ENCODE measurements around the gene UNG. TPM values are rescaled to one million over a fixed set of nuclear protein-coding genes. Genes with fewer than 3 reads are reported as not detected.

The UNG gene
- total and polyA plus RNA-seq, 5 donors from 2014 or later: 8.9 to 42.2 (median 33.0) TPM

- no peaks in the 10 kb centered on the region for H3K27me3 ChIP-seq (ENCODE audit: control insufficient read depth, insufficient read depth, low read length)
- H3K4me3 ChIP-seq (ENCODE audit: low read depth, low read length): no peak overlapping the region
- Mint-ChIP-seq H3K4me3 (peak overlapping the region in 1 of 4 donors; percentile 51), H3K27ac (peak overlapping the region in 1 of 3 donors; percentile 62), H3K36me3 (peaks cover 4% of the 10 kb centered on the region), H3K4me1 (peaks cover 5 to 32% (median 21%) of the 10 kb centered on the region in 4 donors), H3K27me3 (no peaks in the 10 kb centered on the region), H3K9me3 (no peaks in the 10 kb centered on the region)
- H3K27ac ChIP-seq (ENCODE audit: insufficient read depth, low read length, poor library complexity, severe bottlenecking): no peak overlapping the region
- H3K9me3 ChIP-seq (ENCODE audit: control insufficient read depth in 2 of 2, low read length in 2 of 2): no peaks in the 10 kb centered on the region
- H3K4me1 ChIP-seq (ENCODE audit: control insufficient read depth, insufficient read depth, low read length, poor library complexity, severe bottlenecking): peaks cover 19% of the 10 kb centered on the region
- DNase-seq (no peak), ATAC-seq (ENCODE audit: low read depth in 2 of 2) (no peak)
- peaks cover 48% of the 10 kb centered on the region for H3K36me3 ChIP-seq (ENCODE audit: control insufficient read depth, insufficient read depth, low read length)
Observed at GRCh38 chr12:109089683-109090082, 7.7 kb upstream of the UNG start.

GRCh38 chr12:109092497-109093021, 4.8 kb upstream of the UNG start:
- peaks cover 4% of the 10 kb centered on the region for H3K36me3 Mint-ChIP-seq
- ATAC-seq (ENCODE audit: low read depth in 2 of 2): no peak
- H3K27me3 Mint-ChIP-seq: no peaks in the 10 kb centered on the region

GRCh38 chr12:109093022-109093918, 4.1 kb upstream of the UNG start, which contains the start of gene ALKBH2:
Gene ALKBH2, minus strand, starts transcription at chr12:109093472. Its CDS starts 686 bp downstream, at chr12:109092786.
- Histone ChIP-seq H3K36me3 (ENCODE audit: control insufficient read depth, insufficient read depth, low read length) (peaks cover 14% of the 10 kb centered on the region), H3K9me3 (ENCODE audit: control insufficient read depth in 2 of 2, low read length in 2 of 2) (no peaks in the 10 kb centered on the region), H3K4me1 (ENCODE audit: control insufficient read depth, insufficient read depth, low read length, poor library complexity, severe bottlenecking) (peaks cover 27% of the 10 kb centered on the region), H3K27ac (ENCODE audit: insufficient read depth, low read length, poor library complexity, severe bottlenecking) (peak within 1 kb of the TSS; percentile 76), H3K27me3 (ENCODE audit: control insufficient read depth, insufficient read depth, low read length) (no peaks in the 10 kb centered on the region), H3K4me3 (ENCODE audit: low read depth, low read length) (peak within 1 kb of the TSS; percentile 88)
- H3K9me3 Mint-ChIP-seq: no peaks in the 10 kb centered on the region
- peaks cover 5 to 37% (median 21%) of the 10 kb centered on the region in 4 donors for H3K4me1 Mint-ChIP-seq
- no peaks in the 10 kb centered on the region for H3K27me3 Mint-ChIP-seq
- DNase-seq (peak; percentile 93 to 94 (median 93)), ATAC-seq (ENCODE audit: low read depth in 2 of 2) (peak; percentile 70 to 74)
- peaks cover 4% of the 10 kb centered on the region for H3K36me3 Mint-ChIP-seq
- peak within 1 kb of the TSS; percentile 75 to 96 (median 93) for H3K27ac Mint-ChIP-seq
- peak within 1 kb of the TSS; percentile 89 to 91 (median 90) for H3K4me3 Mint-ChIP-seq

More at GRCh38 chr12:109092497-109093021, 4.8 kb upstream of the UNG start:
- H3K4me3 ChIP-seq (ENCODE audit: low read depth, low read length): peak overlapping the region; percentile 88
- H3K9me3 ChIP-seq (ENCODE audit: control insufficient read depth in 2 of 2, low read length in 2 of 2): no peaks in the 10 kb centered on the region
- Mint-ChIP-seq H3K9me3 (no peaks in the 10 kb centered on the region), H3K27ac (peak overlapping the region; percentile 75 to 96 (median 93)), H3K4me3 (peak overlapping the region; percentile 89 to 91 (median 90)), H3K4me1 (peaks cover 5 to 34% (median 21%) of the 10 kb centered on the region in 4 donors)
- peaks cover 25% of the 10 kb centered on the region for H3K4me1 ChIP-seq (ENCODE audit: control insufficient read depth, insufficient read depth, low read length, poor library complexity, severe bottlenecking)
- no peak for DNase-seq
- no peaks in the 10 kb centered on the region for H3K27me3 ChIP-seq (ENCODE audit: control insufficient read depth, insufficient read depth, low read length)
- H3K36me3 ChIP-seq (ENCODE audit: control insufficient read depth, insufficient read depth, low read length): peaks cover 21% of the 10 kb centered on the region
- H3K27ac ChIP-seq (ENCODE audit: insufficient read depth, low read length, poor library complexity, severe bottlenecking): peak overlapping the region; percentile 76

GRCh38 chr12:109097140-109097434, 310 bp upstream of the UNG start:
- ATAC-seq (ENCODE audit: low read depth in 2 of 2) (no peak), DNase-seq (no peak)
- H3K36me3 Mint-ChIP-seq: peaks cover 4% of the 10 kb centered on the region
- H3K4me1 Mint-ChIP-seq: peaks cover 10 to 53% (median 33%) of the 10 kb centered on the region in 4 donors
- H3K4me1 ChIP-seq (ENCODE audit: control insufficient read depth, insufficient read depth, low read length, poor library complexity, severe bottlenecking): peaks cover 43% of the 10 kb centered on the region
- H3K27ac Mint-ChIP-seq: no peak overlapping the region
- H3K4me3 ChIP-seq (ENCODE audit: low read depth, low read length): no peak overlapping the region
- peak overlapping the region in 3 of 4 donors; percentile 53 to 84 (median 66) for H3K4me3 Mint-ChIP-seq
- H3K9me3 ChIP-seq (ENCODE audit: control insufficient read depth in 2 of 2, low read length in 2 of 2): no peaks in the 10 kb centered on the region
- no peak overlapping the region for H3K27ac ChIP-seq (ENCODE audit: insufficient read depth, low read length, poor library complexity, severe bottlenecking)
- no peaks in the 10 kb centered on the region for H3K27me3 Mint-ChIP-seq
- H3K36me3 ChIP-seq (ENCODE audit: control insufficient read depth, insufficient read depth, low read length): peaks cover 6% of the 10 kb centered on the region
- no peaks in the 10 kb centered on the region for H3K27me3 ChIP-seq (ENCODE audit: control insufficient read depth, insufficient read depth, low read length)
- H3K9me3 Mint-ChIP-seq: no peaks in the 10 kb centered on the region

- Histone ChIP-seq H3K4me3 (ENCODE audit: low read depth, low read length) (peak overlapping the region; percentile 82), H3K36me3 (ENCODE audit: control insufficient read depth, insufficient read depth, low read length) (peaks cover 12% of the 10 kb centered on the region), H3K27ac (ENCODE audit: insufficient read depth, low read length, poor library complexity, severe bottlenecking) (peak overlapping the region; percentile 71), H3K4me1 (ENCODE audit: control insufficient read depth, insufficient read depth, low read length, poor library complexity, severe bottlenecking) (peaks cover 32% of the 10 kb centered on the region), H3K9me3 (ENCODE audit: control insufficient read depth in 2 of 2, low read length in 2 of 2) (no peaks in the 10 kb centered on the region), H3K27me3 (ENCODE audit: control insufficient read depth, insufficient read depth, low read length) (no peaks in the 10 kb centered on the region)
- Mint-ChIP-seq H3K36me3 (peaks cover 5% of the 10 kb centered on the region), H3K9me3 (no peaks in the 10 kb centered on the region), H3K27me3 (no peaks in the 10 kb centered on the region), H3K4me3 (peak overlapping the region; percentile 90 to 94 (median 94)), H3K4me1 (peaks cover 5 to 44% (median 23%) of the 10 kb centered on the region in 4 donors), H3K27ac (peak overlapping the region; percentile 38 to 87 (median 83))
- no peak for DNase-seq
- ATAC-seq (ENCODE audit: low read depth in 2 of 2): peak; percentile 4 to 6
Observed at GRCh38 chr12:109098183-109098604, 797 bp downstream of the UNG start.

GRCh38 chr12:109098651-109099050, 1.3 kb downstream of the UNG start:
- H3K4me3 ChIP-seq (ENCODE audit: low read depth, low read length): peak overlapping the region; percentile 82
- peak overlapping the region in 2 of 3 donors; percentile 83 to 87 for H3K27ac Mint-ChIP-seq
- H3K9me3 Mint-ChIP-seq: no peaks in the 10 kb centered on the region
- H3K4me3 Mint-ChIP-seq: peak overlapping the region; percentile 90 to 94 (median 94)
- H3K4me1 ChIP-seq (ENCODE audit: control insufficient read depth, insufficient read depth, low read length, poor library complexity, severe bottlenecking): peaks cover 30% of the 10 kb centered on the region
- ATAC-seq (ENCODE audit: low read depth in 2 of 2) (no peak), DNase-seq (no peak)
- peaks cover 10% of the 10 kb centered on the region for H3K36me3 Mint-ChIP-seq
- no peaks in the 10 kb centered on the region for H3K27me3 ChIP-seq (ENCODE audit: control insufficient read depth, insufficient read depth, low read length)
- peak overlapping the region; percentile 71 for H3K27ac ChIP-seq (ENCODE audit: insufficient read depth, low read length, poor library complexity, severe bottlenecking)
- H3K27me3 Mint-ChIP-seq: no peaks in the 10 kb centered on the region
- H3K9me3 ChIP-seq (ENCODE audit: control insufficient read depth in 2 of 2, low read length in 2 of 2): no peaks in the 10 kb centered on the region
- H3K4me1 Mint-ChIP-seq: peaks cover 5 to 40% (median 21%) of the 10 kb centered on the region in 4 donors
- peaks cover 17% of the 10 kb centered on the region for H3K36me3 ChIP-seq (ENCODE audit: control insufficient read depth, insufficient read depth, low read length)

- DNase-seq: peak in 2 of 3 donors; percentile 10 to 44
- Histone ChIP-seq H3K27ac (ENCODE audit: insufficient read depth, low read length, poor library complexity, severe bottlenecking) (peak overlapping the region; percentile 71), H3K27me3 (ENCODE audit: control insufficient read depth, insufficient read depth, low read length) (no peaks in the 10 kb centered on the region), H3K4me3 (ENCODE audit: low read depth, low read length) (peak overlapping the region; percentile 82), H3K36me3 (ENCODE audit: control insufficient read depth, insufficient read depth, low read length) (peaks cover 26% of the 10 kb centered on the region), H3K9me3 (ENCODE audit: control insufficient read depth in 2 of 2, low read length in 2 of 2) (no peaks in the 10 kb centered on the region), H3K4me1 (ENCODE audit: control insufficient read depth, insufficient read depth, low read length, poor library complexity, severe bottlenecking) (peaks cover 28% of the 10 kb centered on the region)
- Mint-ChIP-seq H3K4me3 (peak overlapping the region; percentile 90 to 94 (median 94)), H3K4me1 (peaks cover 5 to 37% (median 20%) of the 10 kb centered on the region in 4 donors), H3K36me3 (peaks cover 13% of the 10 kb centered on the region), H3K27me3 (no peaks in the 10 kb centered on the region), H3K27ac (peak overlapping the region in 2 of 3 donors; percentile 83 to 93), H3K9me3 (no peaks in the 10 kb centered on the region)
- no peak for ATAC-seq (ENCODE audit: low read depth in 2 of 2)
Observed at GRCh38 chr12:109099431-109100020, 2.1 kb downstream of the UNG start.
